Measurements from ENCODE around the gene NCSTN. TPM values are rescaled to one million over a fixed set of nuclear protein-coding genes. Genes with fewer than 3 reads are reported as not detected.

Gene NCSTN
- total RNA-seq, 1 experiment from 2014 or later, result 48.8 TPM

GRCh38 chr1:160398823-160399222 lies 55.6 kb downstream of the NCSTN start:
- DNase-seq (ENCODE audit: low read depth), result no peak
- in situ Hi-C loops (cut with HindIII; ENCODE audit: low pct_unique_long_range_greater_than_20kb, low sequenced_read_pairs), result no loop called here

- in situ Hi-C loops (cut with HindIII; ENCODE audit: low pct_unique_long_range_greater_than_20kb, low sequenced_read_pairs), result no loop called here
- no peak for DNase-seq (ENCODE audit: low read depth)
Measured at GRCh38 chr1:160399544-160400222, 56.5 kb downstream of the NCSTN start.

GRCh38 chr1:160400223-160400645 lies 57.1 kb downstream of the NCSTN start, which contains the start of gene VANGL2:
TSS of gene VANGL2 (plus strand) at chr1:160400564. CDS start at chr1:160415838, 15,274 bp downstream.
- DNase-seq (ENCODE audit: low read depth), result no peak
- in situ Hi-C loops (cut with HindIII; ENCODE audit: low pct_unique_long_range_greater_than_20kb, low sequenced_read_pairs), result no loop called here

GRCh38 chr1:160400646-160401486 lies 57.7 kb downstream of the NCSTN start:
- in situ Hi-C loops (cut with HindIII; ENCODE audit: low pct_unique_long_range_greater_than_20kb, low sequenced_read_pairs), result no loop called here
- DNase-seq (ENCODE audit: low read depth), result no peak

- in situ Hi-C loops (cut with HindIII; ENCODE audit: low pct_unique_long_range_greater_than_20kb, low sequenced_read_pairs), result no loop called here
- no peak for DNase-seq (ENCODE audit: low read depth)
Measured at GRCh38 chr1:160401487-160401805, 58.3 kb downstream of the NCSTN start.

- no peak for DNase-seq (ENCODE audit: low read depth)
- in situ Hi-C loops (cut with HindIII; ENCODE audit: low pct_unique_long_range_greater_than_20kb, low sequenced_read_pairs), result no loop called here
Measured at GRCh38 chr1:160402001-160402795, 59.0 kb downstream of the NCSTN start.

GRCh38 chr1:160403244-160403643 lies 60.1 kb downstream of the NCSTN start:
- DNase-seq (ENCODE audit: low read depth), result no peak
- in situ Hi-C loops (cut with HindIII; ENCODE audit: low pct_unique_long_range_greater_than_20kb, low sequenced_read_pairs), result no loop called here

- in situ Hi-C loops (cut with HindIII; ENCODE audit: low pct_unique_long_range_greater_than_20kb, low sequenced_read_pairs), result no loop called here
- DNase-seq (ENCODE audit: low read depth), result no peak
Measured at GRCh38 chr1:160404094-160404493, 60.9 kb downstream of the NCSTN start.

- in situ Hi-C loops (cut with HindIII; ENCODE audit: low pct_unique_long_range_greater_than_20kb, low sequenced_read_pairs), result no loop called here
Measured at GRCh38 chr1:160405331-160405877, 62.2 kb downstream of the NCSTN start.

GRCh38 chr1:160406131-160406968 lies 63.2 kb downstream of the NCSTN start:
- in situ Hi-C loops (cut with HindIII; ENCODE audit: low pct_unique_long_range_greater_than_20kb, low sequenced_read_pairs), result no loop called here
- no peak for DNase-seq (ENCODE audit: low read depth)

More at GRCh38 chr1:160405331-160405877, 62.2 kb downstream of the NCSTN start:
- no peak for DNase-seq (ENCODE audit: low read depth)

- in situ Hi-C loops (cut with HindIII; ENCODE audit: low pct_unique_long_range_greater_than_20kb, low sequenced_read_pairs), result no loop called here
- DNase-seq (ENCODE audit: low read depth), result no peak
Measured at GRCh38 chr1:160407839-160408801, 64.9 kb downstream of the NCSTN start.

Other genes with a start within 250 kb of the NCSTN start
- 52.6 and 56.2 TPM in 2 replicates for gene IGSF8, start 244.8 kb upstream of the NCSTN start, total RNA-seq (2014; rRNA removed; shearing (Covaris generic); ENCODE audit: low replicate concordance)
- gene ATP1A2, start 227.6 kb upstream of the NCSTN start, total RNA-seq (2014; rRNA removed; shearing (Covaris generic); ENCODE audit: low replicate concordance), result not detected in 2 replicates
- gene ATP1A4, start 191.8 kb upstream of the NCSTN start, total RNA-seq (2014; rRNA removed; shearing (Covaris generic); ENCODE audit: low replicate concordance), result not detected in 2 replicates
- gene CASQ1, start 152.8 kb upstream of the NCSTN start, total RNA-seq (2014; rRNA removed; shearing (Covaris generic); ENCODE audit: low replicate concordance), result not detected in 2 replicates
- 97.4 and 114 TPM in 2 replicates for gene PEA15, start 138.0 kb upstream of the NCSTN start, total RNA-seq (2014; rRNA removed; shearing (Covaris generic); ENCODE audit: low replicate concordance)
- 14.9 and 21.2 TPM in 2 replicates for gene DCAF8, start 80.8 kb upstream of the NCSTN start, total RNA-seq (2014; rRNA removed; shearing (Covaris generic); ENCODE audit: low replicate concordance)
- 42.1 and 44.9 TPM in 2 replicates for gene PEX19, start 58.2 kb upstream of the NCSTN start, total RNA-seq (2014; rRNA removed; shearing (Covaris generic); ENCODE audit: low replicate concordance)
- 80.5 and 84.9 TPM in 2 replicates for gene COPA, start 133 bp upstream of the NCSTN start, total RNA-seq (2014; rRNA removed; shearing (Covaris generic); ENCODE audit: low replicate concordance)
- not detected in 2 replicates for gene NHLH1, start 23.7 kb downstream of the NCSTN start, total RNA-seq (2014; rRNA removed; shearing (Covaris generic); ENCODE audit: low replicate concordance)
- not detected in 2 replicates for gene VANGL2, start 57.2 kb downstream of the NCSTN start, total RNA-seq (2014; rRNA removed; shearing (Covaris generic); ENCODE audit: low replicate concordance)
- gene SLAMF6, start 179.9 kb downstream of the NCSTN start, total RNA-seq (2014; rRNA removed; shearing (Covaris generic); ENCODE audit: low replicate concordance), result not detected in 2 replicates
- gene CD84, start 236.1 kb downstream of the NCSTN start, total RNA-seq (2014; rRNA removed; shearing (Covaris generic); ENCODE audit: low replicate concordance), result not detected in 2 replicates